Measurements from ENCODE around the gene PECR. TPM values are rescaled to one million over a fixed set of nuclear protein-coding genes. Genes with fewer than 3 reads are reported as not detected.

The PECR gene
- total and polyA plus RNA-seq, 10 of the 15 experiments (the other 5 are each of a cell fraction or from before 2014, with no cell fraction given) = 7.6 to 37.4 (median 25.7) TPM

GRCh38 chr2:216015722-216016464, 65.7 kb downstream of the PECR start:
- peak overlapping the region; percentile 93 for H3K27ac ChIP-seq (ENCODE audit: control insufficient read depth, insufficient read depth)
- in situ Hi-C loops (cut with MboI) = no loop called here
- H3K79me2 ChIP-seq (ENCODE audit: control insufficient read depth, insufficient read depth, low read length) = peaks cover 29% of the 10 kb centered on the region
- CTCF ChIA-PET = interaction anchor here (0.6 to 9.8 kb wide), 21 partner anchors 8 to 411 kb away, joined by 3 to 323 read pairs (median 4); partner anchors contain the start of genes PECR, TMEM169 and XRCC5
- SMC1A ChIA-PET (ENCODE audit: uncharacterized antibody, unreplicated experiment) = interaction anchor here (0.7 to 11.6 kb wide), 20 partner anchors 10 to 131 kb away, joined by 3 to 224 read pairs (median 5); no protein-coding TSS in a partner anchor
- peak overlapping the region; percentile 77 for H2AFZ ChIP-seq (ENCODE audit: control insufficient read depth, low read depth, low read length)
- H3K9ac ChIP-seq (ENCODE audit: control insufficient read depth, insufficient read depth, low read length) = peak overlapping the region; percentile 30
- H3K27me3 ChIP-seq (replicated peaks in 1 of 2; ENCODE audit: control insufficient read depth in 2 of 2, insufficient read depth in 2 of 2, low read length in 1 of 2) = no peaks in the 10 kb centered on the region
- H3K36me3 ChIP-seq (ENCODE audit: control insufficient read depth in 2 of 2, insufficient read depth in 2 of 2, low read length in 1 of 2) = no peaks in the 10 kb centered on the region
- ATAC-seq (peak; percentile 86), FAIRE-seq (peak; percentile 84), DNase-seq (ENCODE audit: low read depth, low spot score) (peak; percentile 87)
- H3K4me3 ChIP-seq = peak overlapping the region; percentile 23; the same call in 1 of the 2 replicates
- H3K4me1 ChIP-seq (ENCODE audit: control insufficient read depth, insufficient read depth, low read length) = peaks cover 24% of the 10 kb centered on the region
- intact Hi-C loops (cut with micrococcal nuclease; ENCODE audit: unreplicated experiment) = loop anchor here (1.0 to 2.0 kb wide), 2 partner anchors 39 to 97 kb away; no protein-coding TSS in a partner anchor
- RAD21 ChIA-PET (ENCODE audit: unreplicated experiment) = interaction anchor here (0.6 to 11.4 kb wide), 13 partner anchors 11 to 206 kb away, joined by 3 to 172 read pairs (median 5); partner anchors contain the start of genes PECR, TMEM169 and XRCC5
- BruUV-seq (replicated peaks) = no TSS peak
- H4K20me1 ChIP-seq (ENCODE audit: control insufficient read depth, insufficient read depth) = no peaks in the 10 kb centered on the region
- POLR2A ChIA-PET = interaction anchor here (0.5 to 4.6 kb wide), 8 partner anchors 9 to 1052 kb away, joined by 3 to 61 read pairs (median 4); no protein-coding TSS in a partner anchor
- 11% methylated on average over 5 of the region's 5 CpGs for WGBS (ENCODE audit: insufficient coverage, insufficient replicate concordance, low lambda C conversion rate, missing lambda C conversion rate)
- H3K4me2 ChIP-seq (ENCODE audit: control insufficient read depth, insufficient read depth) = peak overlapping the region; percentile 52
- no peaks in the 10 kb centered on the region; the same call in 2 of the 3 replicates for H3K9me3 ChIP-seq (replicated peaks; ENCODE audit: control insufficient read depth, insufficient read depth, low read length)
- peak; percentile 96 for TF ChIP-seq RUNX3 (IDR thresholded peaks at IDR 0.05; ENCODE audit: low read length)
- peak; percentile 7; the same call in 1 of the 2 replicates for TF ChIP-seq RAD51 (IDR thresholded peaks at IDR 0.05)
- peak; percentile 98 for TF ChIP-seq TCF3 (IDR thresholded peaks at IDR 0.05; ENCODE audit: borderline replicate concordance, insufficient read depth, low read depth, low read length)
- TF ChIP-seq JUND (IDR thresholded peaks at IDR 0.05; ENCODE audit: low read depth, low read length) = no peak
- no peak for TF ChIP-seq ZBTB4 (CRISPR knock-in tag; IDR thresholded peaks at IDR 0.05)
- TF ChIP-seq, protein P1, sequence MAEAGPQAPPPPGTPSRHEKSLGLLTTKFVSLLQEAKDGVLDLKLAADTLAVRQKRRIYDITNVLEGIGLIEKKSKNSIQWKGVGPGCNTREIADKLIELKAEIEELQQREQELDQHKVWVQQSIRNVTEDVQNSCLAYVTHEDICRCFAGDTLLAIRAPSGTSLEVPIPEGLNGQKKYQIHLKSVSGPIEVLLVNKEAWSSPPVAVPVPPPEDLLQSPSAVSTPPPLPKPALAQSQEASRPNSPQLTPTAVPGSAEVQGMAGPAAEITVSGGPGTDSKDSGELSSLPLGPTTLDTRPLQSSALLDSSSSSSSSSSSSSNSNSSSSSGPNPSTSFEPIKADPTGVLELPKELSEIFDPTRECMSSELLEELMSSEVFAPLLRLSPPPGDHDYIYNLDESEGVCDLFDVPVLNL (IDR thresholded peaks at IDR 0.05; ENCODE audit: low read depth, low read length) = no peak
- peak; percentile 65; the same call in 1 of the 2 replicates for TF ChIP-seq GATAD2B (conservative IDR thresholded peaks at IDR 0.05; ENCODE audit: low read depth)
- no peak for TF ChIP-seq RBBP5 (conservative IDR thresholded peaks at IDR 0.05)
- TF ChIP-seq IRF5 (IDR thresholded peaks at IDR 0.05; ENCODE audit: borderline replicate concordance) = no peak
- no peak for TF ChIP-seq EGR1 (IDR thresholded peaks at IDR 0.05; ENCODE audit: borderline replicate concordance in 1 of 2, low read depth in 2 of 2, low read length in 2 of 2)
- 0 out of 2 replicates have a peak, but pooled peaks have one; percentile 43 for TF ChIP-seq POLR2AphosphoS5 (IDR thresholded peaks at IDR 0.05; ENCODE audit: low read length)
- TF ChIP-seq FOS (IDR thresholded peaks at IDR 0.05; ENCODE audit: borderline replicate concordance, extremely low read depth, insufficient read length) = no peak
- TF ChIP-seq ZSCAN29 (IDR thresholded peaks at IDR 0.05) = no peak
- TF ChIP-seq, protein P2, sequence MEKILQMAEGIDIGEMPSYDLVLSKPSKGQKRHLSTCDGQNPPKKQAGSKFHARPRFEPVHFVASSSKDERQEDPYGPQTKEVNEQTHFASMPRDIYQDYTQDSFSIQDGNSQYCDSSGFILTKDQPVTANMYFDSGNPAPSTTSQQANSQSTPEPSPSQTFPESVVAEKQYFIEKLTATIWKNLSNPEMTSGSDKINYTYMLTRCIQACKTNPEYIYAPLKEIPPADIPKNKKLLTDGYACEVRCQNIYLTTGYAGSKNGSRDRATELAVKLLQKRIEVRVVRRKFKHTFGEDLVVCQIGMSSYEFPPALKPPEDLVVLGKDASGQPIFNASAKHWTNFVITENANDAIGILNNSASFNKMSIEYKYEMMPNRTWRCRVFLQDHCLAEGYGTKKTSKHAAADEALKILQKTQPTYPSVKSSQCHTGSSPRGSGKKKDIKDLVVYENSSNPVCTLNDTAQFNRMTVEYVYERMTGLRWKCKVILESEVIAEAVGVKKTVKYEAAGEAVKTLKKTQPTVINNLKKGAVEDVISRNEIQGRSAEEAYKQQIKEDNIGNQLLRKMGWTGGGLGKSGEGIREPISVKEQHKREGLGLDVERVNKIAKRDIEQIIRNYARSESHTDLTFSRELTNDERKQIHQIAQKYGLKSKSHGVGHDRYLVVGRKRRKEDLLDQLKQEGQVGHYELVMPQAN (conservative IDR thresholded peaks at IDR 0.05) = 0 out of 2 replicates have a peak, but pooled peaks have one; percentile 33
- TF ChIP-seq YY1 (IDR thresholded peaks at IDR 0.05; ENCODE audit: low read depth, low read length) = peak; percentile 91

All from GM12878 (cell line).